Neural crest cell (in vitro differentiated cells): ENCODE data around the gene MYO7A. TPM values are rescaled to one million over a fixed set of nuclear protein-coding genes. Genes with fewer than 3 reads are reported as not detected.

Experiments used
- DNase-seq: peaks from one replicate; pipeline ENCODE4 v3.0.0; 2021; ENCODE audit warnings: low read depth, mixed read lengths, low spot score
- H3K27ac Mint-ChIP-seq: one replicate; pipeline ENCODE4 v1.8.0; 2021; ENCODE audit warnings: mild to moderate bottlenecking, mixed read lengths; ENCODE audit not compliant: unreplicated experiment
- H3K27me3 Mint-ChIP-seq: 2 replicates; pipeline ENCODE4 v1.8.0; 2021; ENCODE audit warnings: low read depth, mild to moderate bottlenecking, mixed read lengths
- H3K36me3 Mint-ChIP-seq: 2 replicates; pipeline ENCODE4 v1.8.0; 2021; ENCODE audit warnings: low read depth, mild to moderate bottlenecking, mixed read lengths
- H3K4me1 Mint-ChIP-seq: 2 replicates; pipeline ENCODE4 v1.8.0; 2021; ENCODE audit warnings: mixed read lengths
- H3K4me3 Mint-ChIP-seq: one replicate; pipeline ENCODE4 v1.8.0; 2021; ENCODE audit warnings: mild to moderate bottlenecking, mixed read lengths
- H3K9me3 Mint-ChIP-seq: 2 replicates; pipeline ENCODE4 v1.8.0; 2021; ENCODE audit warnings: mixed read lengths
- CTCF ChIP-seq: fragments of 200-600 bp; sonication (generic); conservative IDR thresholded peaks from 2 replicates; pipeline ENCODE4 v1.5.0; 2021; ENCODE audit warnings: antibody characterized with exemption, mild to moderate bottlenecking
- total RNA-seq: library from RNA; stranded (reverse); gene quantifications from 2 replicates; pipeline ENCODE4 v1.2.1, GENCODE V29; 2021

MYO7A gene
- total RNA-seq, 1 donor from 2014 or later, result 2.5 TPM

- no peak for TF ChIP-seq CTCF
- Mint-ChIP-seq H3K27ac (peak overlapping the region; percentile 37), H3K27me3 (no peaks in the 10 kb centered on the region), H3K9me3 (no peaks in the 10 kb centered on the region), H3K4me1 (peaks cover 6% of the 10 kb centered on the region), H3K36me3 (no peaks in the 10 kb centered on the region), H3K4me3 (no peak overlapping the region)
- DNase-seq, result no peak
Measured at GRCh38 chr11:77137421-77137820, 9.4 kb downstream of the MYO7A start.

- Mint-ChIP-seq H3K36me3 (no peaks in the 10 kb centered on the region), H3K4me3 (no peak overlapping the region), H3K27ac (no peak overlapping the region), H3K4me1 (peaks cover 6% of the 10 kb centered on the region), H3K9me3 (no peaks in the 10 kb centered on the region), H3K27me3 (no peaks in the 10 kb centered on the region)
- no peak for DNase-seq
- no peak for TF ChIP-seq CTCF
Measured at GRCh38 chr11:77138106-77138649, 10.1 kb downstream of the MYO7A start.

- H3K27me3 Mint-ChIP-seq, result no peaks in the 10 kb centered on the region
- peaks cover 6% of the 10 kb centered on the region for H3K4me1 Mint-ChIP-seq
- H3K27ac Mint-ChIP-seq, result peak overlapping the region; percentile 29
- H3K36me3 Mint-ChIP-seq, result no peaks in the 10 kb centered on the region
- no peak for DNase-seq
- H3K4me3 Mint-ChIP-seq, result no peak overlapping the region
- no peak for TF ChIP-seq CTCF
- no peaks in the 10 kb centered on the region for H3K9me3 Mint-ChIP-seq
Measured at GRCh38 chr11:77139201-77139600, 11.2 kb downstream of the MYO7A start.

- Mint-ChIP-seq H3K27ac (peak overlapping the region; percentile 2), H3K27me3 (no peaks in the 10 kb centered on the region), H3K4me3 (no peak overlapping the region), H3K4me1 (peaks cover 6% of the 10 kb centered on the region), H3K9me3 (no peaks in the 10 kb centered on the region), H3K36me3 (no peaks in the 10 kb centered on the region)
- TF ChIP-seq CTCF, result no peak
- no peak for DNase-seq
Measured at GRCh38 chr11:77140231-77140851, 12.3 kb downstream of the MYO7A start.

- H3K27ac Mint-ChIP-seq, result no peak overlapping the region
- DNase-seq, result no peak
- H3K27me3 Mint-ChIP-seq, result peaks cover under 1% of the 10 kb centered on the region
- TF ChIP-seq CTCF, result no peak
- H3K36me3 Mint-ChIP-seq, result no peaks in the 10 kb centered on the region
- no peaks in the 10 kb centered on the region for H3K9me3 Mint-ChIP-seq
- H3K4me3 Mint-ChIP-seq, result no peak overlapping the region
- H3K4me1 Mint-ChIP-seq, result peaks cover 6% of the 10 kb centered on the region
Measured at GRCh38 chr11:77141034-77141433, 13.0 kb downstream of the MYO7A start.
